GM10266 (cell line): Measurements from ENCODE around the gene IGHMBP2.

Source experiments
- DNase-seq: peaks from one replicate; pipeline ENCODE4 v3.0.0; 2012; ENCODE audit errors: extremely low spot score
- CTCF ChIP-seq: IDR thresholded peaks from 2 replicates; pipeline ENCODE4 v1.5.1; 2012; ENCODE audit warnings: mild to moderate bottlenecking, low read depth; ENCODE audit not compliant: control insufficient read depth, insufficient read depth; ENCODE audit errors: missing control alignments

Gene IGHMBP2

DNA sequence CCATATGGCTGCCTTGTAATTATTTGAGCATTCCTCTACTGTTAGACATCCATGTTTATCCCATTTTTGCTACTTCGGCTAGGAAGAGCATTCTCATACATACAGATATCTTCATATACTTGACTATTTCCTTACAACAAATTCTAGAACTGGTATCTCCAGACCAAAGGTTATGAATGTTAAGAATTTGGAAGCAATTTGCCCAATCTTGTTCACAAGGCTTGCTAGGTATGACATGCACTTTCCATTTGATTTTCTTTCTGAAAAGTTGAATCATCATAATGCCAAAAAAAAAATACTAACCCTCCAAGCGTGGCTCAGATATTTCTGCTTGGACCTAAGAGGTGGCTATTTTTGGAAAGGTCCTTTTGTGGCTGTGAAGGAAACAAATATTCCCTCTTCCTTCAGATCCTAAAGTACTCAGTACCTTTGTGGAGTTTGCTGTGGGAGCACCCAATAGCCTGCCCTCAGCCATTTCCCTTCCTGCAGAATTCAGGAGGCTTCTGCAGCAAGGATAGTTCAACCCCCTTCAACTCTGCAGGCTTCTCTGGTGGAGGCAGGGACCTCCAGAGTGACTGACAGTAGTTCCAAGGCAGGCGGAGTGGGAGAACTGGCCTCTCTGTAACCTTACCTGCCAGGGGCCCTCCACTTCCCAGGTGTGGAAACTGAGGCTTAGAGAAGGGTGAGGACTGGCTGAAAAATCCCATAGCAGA lies 40.0 kb upstream of the IGHMBP2 start:
- no peak for DNase-seq
- no peak for TF ChIP-seq CTCF

DNA sequence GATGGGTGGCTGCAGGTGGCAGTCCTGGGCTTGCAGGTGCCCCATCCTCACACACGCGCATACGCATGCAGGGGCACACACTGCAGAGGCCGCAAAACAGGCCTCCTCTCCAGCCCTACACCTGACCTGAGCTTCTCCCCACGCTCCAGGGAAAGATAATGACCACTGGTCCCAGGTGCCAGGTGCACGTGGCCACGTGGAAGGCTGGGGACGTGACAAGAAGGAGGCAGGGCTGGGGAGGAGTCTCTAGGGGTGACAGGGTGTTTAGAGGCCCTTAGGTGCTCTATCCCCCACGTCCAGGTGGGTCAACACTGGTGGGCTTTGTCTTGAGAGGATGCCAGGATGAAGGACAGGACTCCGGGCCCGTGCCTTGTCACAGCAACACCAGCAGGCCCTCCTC lies 38.5 kb upstream of the IGHMBP2 start:
- DNase-seq, result no peak
- TF ChIP-seq CTCF, result no peak

- no peak for DNase-seq
- no peak for TF ChIP-seq CTCF
Measured at GRCh38 chr11:68867066-68867465, 36.6 kb upstream of the IGHMBP2 start.

- DNase-seq, result no peak
- no peak for TF ChIP-seq CTCF
Measured at GRCh38 chr11:68868221-68868835, 35.4 kb upstream of the IGHMBP2 start.

DNA sequence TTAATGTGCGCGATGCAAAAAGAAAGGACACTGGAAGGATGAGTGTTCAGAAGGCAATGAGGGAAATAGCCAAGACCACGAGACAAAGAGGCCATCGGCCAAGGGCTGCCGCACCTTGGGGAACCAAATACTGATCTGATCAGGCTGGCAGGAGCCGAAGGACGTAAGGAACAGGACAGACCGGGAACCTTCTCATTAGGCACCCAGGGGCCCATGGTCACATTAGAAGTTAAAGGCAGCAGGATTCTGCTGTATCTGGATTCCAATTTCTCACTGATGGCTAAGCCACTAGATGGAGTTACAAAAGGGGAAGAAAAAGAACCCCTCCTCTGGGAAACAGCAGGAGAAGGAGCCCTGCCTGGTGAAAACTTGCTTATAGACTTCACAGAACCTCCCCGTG lies 33.2 kb upstream of the IGHMBP2 start:
- DNase-seq, result no peak
- no peak for TF ChIP-seq CTCF

GRCh38 chr11:68872216-68873003 lies 31.3 kb upstream of the IGHMBP2 start:
- no peak for DNase-seq
- TF ChIP-seq CTCF, result no peak

DNA sequence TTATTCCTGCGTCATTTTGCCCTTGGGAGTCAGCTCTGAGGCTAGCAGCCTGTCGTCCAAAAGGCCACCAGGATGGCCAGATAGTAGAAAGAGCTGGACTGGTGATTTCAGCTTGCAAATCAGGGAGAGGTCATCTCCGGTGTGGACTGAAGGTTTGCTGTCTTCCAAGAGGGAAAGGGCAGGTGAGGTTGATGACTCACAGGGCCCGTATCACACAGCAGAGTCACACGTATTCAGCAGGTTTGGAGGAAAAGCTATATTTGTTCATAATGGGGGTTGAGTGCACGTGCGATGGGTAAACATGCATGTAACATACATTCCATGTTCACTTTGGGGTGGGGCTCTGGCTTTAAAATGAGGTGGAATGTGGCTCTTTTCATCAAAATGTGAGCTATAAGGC lies 25.7 kb upstream of the IGHMBP2 start:
- DNase-seq, result no peak

More for the DNA sequence above, 25.7 kb upstream of the IGHMBP2 start:
- no peak for TF ChIP-seq CTCF
